Suprapubic skin (tissue), 2 donors: Measurements from ENCODE around the gene CDH16.

Experiments used
- EP300 ChIP-seq: sonication (generic); formaldehyde crosslinking; IDR thresholded peaks from one replicate; pipeline ENCODE4 v1.6.1; 2017; ENCODE audit warnings: antibody characterized with exemption
- POLR2A ChIP-seq, 2 donors: fragments of 450-650 bp; IDR thresholded peaks; one replicate each; pipeline ENCODE4 v1.6.1; 2017; ENCODE audit warnings: antibody characterized with exemption in 2 of 2, mild to moderate bottlenecking in 2 of 2, moderate library complexity in 2 of 2

DNA sequence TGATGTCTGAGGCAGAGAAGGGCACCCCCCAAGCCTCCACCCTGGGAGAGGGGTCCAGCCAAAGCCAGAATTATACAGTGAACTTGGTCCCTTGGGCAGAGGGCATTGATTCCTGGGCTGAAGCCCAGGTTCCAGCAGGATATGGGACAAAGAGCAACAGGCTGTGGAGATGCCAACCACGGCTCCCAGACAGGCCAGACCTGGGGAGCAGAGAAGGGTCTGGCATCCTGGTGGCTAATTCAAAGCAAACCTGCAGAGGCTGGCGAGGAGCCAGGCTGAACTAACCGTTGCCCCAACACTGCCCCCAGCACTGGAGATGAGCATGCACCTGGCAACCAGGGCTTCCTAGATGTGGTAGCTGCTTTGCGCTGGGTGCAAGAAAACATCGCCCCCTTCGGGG is 45.4 kb upstream of the CDH16 start:
- no peak for TF ChIP-seq EP300
- no peak for TF ChIP-seq POLR2A (IDR thresholded peaks at IDR 0.05)
